GM20431 (cell line): ENCODE results near the gene CEP57.
"Not testable (repeated sequence)": the region's sequence is repeated elsewhere in the genome, so short reads cannot be mapped to it uniquely, and the experiment has no call there.

Source experiments
- in situ Hi-C: fragments of 300-500 bp; cut with MseI, MboI; formaldehyde crosslinking; loops from one replicate; pipeline ENCODE4 v1.15.0; 2020; ENCODE audit warnings: low sequenced_read_pairs; ENCODE audit not compliant: unreplicated experiment

The CEP57 gene

DNA sequence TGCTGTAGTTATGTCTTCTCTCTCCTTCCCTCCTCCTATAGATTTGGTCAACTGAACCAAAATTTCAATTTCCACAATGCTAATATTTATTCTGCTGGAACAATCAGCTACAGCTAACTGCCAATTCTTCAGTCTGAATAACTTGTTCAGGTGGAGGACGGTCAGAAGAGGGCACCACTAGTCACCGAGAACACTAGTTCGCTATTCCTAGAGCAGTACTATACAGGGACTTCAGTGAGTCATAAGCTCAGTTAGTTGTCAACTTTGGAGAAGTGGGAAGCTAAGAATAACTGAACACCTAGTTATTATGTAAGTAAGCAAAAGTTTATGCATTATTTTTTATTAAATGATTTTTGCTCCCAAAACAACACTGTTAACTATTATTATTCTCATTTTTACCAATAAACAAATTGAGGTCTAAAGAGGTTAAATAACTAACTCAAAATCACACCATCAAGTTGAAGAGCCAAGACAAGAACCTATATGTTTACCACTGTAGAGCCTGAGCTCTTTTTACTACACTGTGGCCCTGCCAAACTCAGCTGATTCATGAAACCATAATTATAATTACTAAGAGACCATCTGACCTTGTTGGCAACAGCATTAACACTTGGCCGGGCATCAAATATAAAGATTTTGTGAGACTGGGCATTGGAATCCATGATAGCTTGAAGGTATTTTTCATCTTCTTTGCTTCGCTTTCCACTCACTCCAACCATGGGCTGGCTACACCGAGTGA is 59.0 kb downstream of the CEP57 start:
- in situ Hi-C loops = loop anchor here (25.0 kb wide), 1 partner anchor 513 kb away; no protein-coding TSS in a partner anchor

DNA sequence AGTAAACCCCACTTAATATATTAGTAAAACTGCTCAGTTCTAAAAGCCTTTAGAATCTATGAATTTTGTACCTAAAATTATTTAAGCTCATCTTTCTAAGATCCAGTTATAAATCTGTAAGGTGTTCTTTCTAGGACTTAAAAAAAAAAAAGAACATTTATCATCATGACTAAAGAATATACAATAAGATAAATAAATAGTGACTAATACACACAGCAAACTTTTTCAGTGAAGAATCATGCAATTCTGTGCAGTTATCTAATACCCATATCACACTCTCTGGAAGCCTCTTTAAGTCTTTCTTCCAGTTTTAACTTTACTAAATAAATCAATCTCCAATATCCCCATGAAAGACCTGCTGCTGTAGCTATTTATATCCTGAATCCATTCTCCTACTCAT is 59.8 kb downstream of the CEP57 start:
- in situ Hi-C loops = no loop called here

DNA sequence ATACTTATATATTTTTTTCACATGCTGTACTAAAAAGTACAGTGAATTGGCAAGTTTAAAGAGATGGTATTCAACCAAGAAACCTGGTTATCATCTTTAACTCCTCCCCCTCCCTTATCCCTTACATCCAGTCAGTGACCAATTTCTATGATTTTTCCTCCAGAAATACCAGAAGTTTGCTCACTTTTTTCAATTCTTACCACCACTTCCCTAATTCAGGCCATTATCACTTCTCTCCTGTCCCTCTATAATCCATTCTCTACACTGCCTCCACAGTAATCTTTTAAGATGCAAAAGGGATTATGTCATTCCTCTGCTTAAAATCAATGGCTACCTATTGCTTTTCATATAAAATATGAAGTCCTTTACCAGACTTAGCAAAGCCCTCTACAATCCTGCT is 62.8 kb downstream of the CEP57 start:
- in situ Hi-C loops = no loop called here

GRCh38 chr11:95853862-95854261 is 63.6 kb downstream of the CEP57 start:
- in situ Hi-C loops = no loop called here

- in situ Hi-C loops = not testable (repeated sequence)
Observed at GRCh38 chr11:95854362-95854761, 64.1 kb downstream of the CEP57 start.

- in situ Hi-C loops = not testable (repeated sequence)
Observed at GRCh38 chr11:95860024-95860423, 69.7 kb downstream of the CEP57 start.

GRCh38 chr11:95863486-95864140 is 73.3 kb downstream of the CEP57 start:
- in situ Hi-C loops = no loop called here

- in situ Hi-C loops = no loop called here
Observed at GRCh38 chr11:95867105-95867504, 76.8 kb downstream of the CEP57 start.

DNA sequence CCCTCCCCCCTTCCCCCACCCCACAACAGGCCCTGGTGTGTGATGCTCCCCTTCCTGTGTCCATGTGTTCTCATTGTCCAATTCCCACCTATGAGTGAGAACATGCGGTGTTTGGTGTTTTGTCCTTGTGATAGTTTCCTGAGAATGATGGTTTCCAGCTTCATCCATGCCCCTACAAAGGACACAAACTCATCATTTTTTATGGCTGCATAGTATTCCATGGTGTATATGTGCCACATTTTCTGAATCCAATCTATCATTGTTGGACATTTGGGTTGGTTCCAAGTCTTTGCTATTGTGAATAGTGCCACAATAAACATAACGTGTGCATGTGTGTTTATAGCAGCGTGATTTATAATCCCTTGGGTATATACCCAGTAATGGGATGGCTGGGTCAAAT is 80.6 kb downstream of the CEP57 start:
- in situ Hi-C loops = not testable (repeated sequence)

GRCh38 chr11:95877291-95877690 is 87.0 kb downstream of the CEP57 start:
- in situ Hi-C loops = no loop called here
